GM12892 (cell line): Measurements from ENCODE around the gene ZNF280B.

Experiments used
- POLR2A ChIP-seq: IDR thresholded peaks from 2 replicates; pipeline ENCODE4 v1.6.1; 2011; ENCODE audit warnings: low read depth, low read length, control low read depth
- POLR2AphosphoS5 ChIP-seq: IDR thresholded peaks from 2 replicates; pipeline ENCODE4 v1.6.1; 2011; ENCODE audit warnings: low read depth, low read length, control low read depth
- TAF1 ChIP-seq: IDR thresholded peaks from 2 replicates; pipeline ENCODE4 v1.6.1; 2011; ENCODE audit warnings: low read depth, mild to moderate bottlenecking, control low read depth, low read length, borderline replicate concordance

GRCh38 chr22:22531770-22532546 lies 23.4 kb upstream of the ZNF280B start:
- no peak for TF ChIP-seq POLR2A
- no peak for TF ChIP-seq POLR2AphosphoS5
- no peak for TF ChIP-seq TAF1
